Activated CD8-positive, alpha-beta T cell treated with anti-CD3 and anti-CD28 coated beads for 36 hours (primary cell): ENCODE data around the gene RESP18. TPM values are rescaled to one million over a fixed set of nuclear protein-coding genes. Genes with fewer than 3 reads are reported as not detected.

Experiments used
- ATAC-seq: fragments of 200-7000 bp; cut with Tn5 transposase; one replicate; pipeline ENCODE4 v1.10.0; 2021; ENCODE audit warnings: mild to moderate bottlenecking, moderate library complexity
- CTCF ChIA-PET: fragments of 350-600 bp; sonication (Branson Sonifier 250); formaldehyde crosslinking; loops from one replicate; lab custom pipeline; 2021; ENCODE audit warnings: antibody characterized with exemption; lab: Charles Lee
- POLR2A ChIA-PET: fragments of 350-600 bp; sonication (Branson Sonifier 250); formaldehyde crosslinking; loops from one replicate; lab custom pipeline; 2021; ENCODE audit warnings: antibody characterized with exemption; lab: Charles Lee
- DNase-seq: peaks from one replicate; pipeline ENCODE4 v3.0.0-alpha.2; 2020
- H3K27ac Mint-ChIP-seq: one replicate; pipeline ENCODE4 v1.8.0; 2021; ENCODE audit warnings: mild to moderate bottlenecking, mixed read lengths
- H3K27me3 Mint-ChIP-seq: one replicate; pipeline ENCODE4 v1.8.0; 2021; ENCODE audit warnings: mixed read lengths
- H3K36me3 Mint-ChIP-seq: one replicate; pipeline ENCODE4 v1.8.0; 2021; ENCODE audit warnings: low read depth, mixed read lengths
- H3K4me1 Mint-ChIP-seq: one replicate; pipeline ENCODE4 v1.8.0; 2021; ENCODE audit warnings: low read depth, mixed read lengths
- H3K4me3 Mint-ChIP-seq: one replicate; pipeline ENCODE4 v1.8.0; 2021; ENCODE audit warnings: mild to moderate bottlenecking, moderate library complexity, mixed read lengths
- H3K9me3 Mint-ChIP-seq: one replicate; pipeline ENCODE4 v1.8.0; 2021; ENCODE audit warnings: mixed read lengths
- intact Hi-C: fragments of 100-400 bp; cut with micrococcal nuclease; formaldehyde crosslinking; loops from one replicate; pipeline ENCODE4 v1.10.0; 2022
- total RNA-seq, 2 experiments: library from RNA; stranded (reverse); gene quantifications; one replicate each; pipeline ENCODE4 v1.2.3, GENCODE V29; 2021
- TF ChIP-seq, protein P1 (sequence below): fragments of 200-600 bp; IDR thresholded peaks from one replicate; pipeline ENCODE4 v1.8.0; 2022; ENCODE audit warnings: antibody characterized with exemption, mild to moderate bottlenecking

Gene RESP18
- total RNA-seq, 2 experiments from 2014 or later: not detected

- no peaks in the 10 kb centered on the region for H3K27me3 Mint-ChIP-seq
- H3K27ac Mint-ChIP-seq: no peak overlapping the region
- ATAC-seq (no peak), DNase-seq (no peak)
- H3K36me3 Mint-ChIP-seq: peaks cover 40% of the 10 kb centered on the region
- H3K9me3 Mint-ChIP-seq: no peaks in the 10 kb centered on the region
- POLR2A ChIA-PET: interaction anchor here (2.0 kb wide), 1 partner anchor 10 kb away, joined by 10 read pairs; no protein-coding TSS in a partner anchor
- TF ChIP-seq, protein P1, sequence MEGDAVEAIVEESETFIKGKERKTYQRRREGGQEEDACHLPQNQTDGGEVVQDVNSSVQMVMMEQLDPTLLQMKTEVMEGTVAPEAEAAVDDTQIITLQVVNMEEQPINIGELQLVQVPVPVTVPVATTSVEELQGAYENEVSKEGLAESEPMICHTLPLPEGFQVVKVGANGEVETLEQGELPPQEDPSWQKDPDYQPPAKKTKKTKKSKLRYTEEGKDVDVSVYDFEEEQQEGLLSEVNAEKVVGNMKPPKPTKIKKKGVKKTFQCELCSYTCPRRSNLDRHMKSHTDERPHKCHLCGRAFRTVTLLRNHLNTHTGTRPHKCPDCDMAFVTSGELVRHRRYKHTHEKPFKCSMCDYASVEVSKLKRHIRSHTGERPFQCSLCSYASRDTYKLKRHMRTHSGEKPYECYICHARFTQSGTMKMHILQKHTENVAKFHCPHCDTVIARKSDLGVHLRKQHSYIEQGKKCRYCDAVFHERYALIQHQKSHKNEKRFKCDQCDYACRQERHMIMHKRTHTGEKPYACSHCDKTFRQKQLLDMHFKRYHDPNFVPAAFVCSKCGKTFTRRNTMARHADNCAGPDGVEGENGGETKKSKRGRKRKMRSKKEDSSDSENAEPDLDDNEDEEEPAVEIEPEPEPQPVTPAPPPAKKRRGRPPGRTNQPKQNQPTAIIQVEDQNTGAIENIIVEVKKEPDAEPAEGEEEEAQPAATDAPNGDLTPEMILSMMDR: no peak
- H3K4me1 Mint-ChIP-seq: peaks cover 40% of the 10 kb centered on the region
- no peak overlapping the region for H3K4me3 Mint-ChIP-seq
- intact Hi-C loops: no loop called here
- CTCF ChIA-PET: interaction anchor here (15.5 kb wide), 1 partner anchor 12 kb away, joined by 336 read pairs; no protein-coding TSS in a partner anchor
Measured at GRCh38 chr2:219284501-219285372, 47.8 kb downstream of the RESP18 start.

GRCh38 chr2:219282943-219283581 is 49.5 kb downstream of the RESP18 start:
- TF ChIP-seq, protein P1: no peak
- ChIA-PET CTCF (interaction anchor here (0.8 to 15.5 kb wide), 3 partner anchors 14 to 258 kb away, joined by 3 to 336 read pairs (median 3); no protein-coding TSS in a partner anchor), POLR2A (interaction anchor here (0.6 to 1.6 kb wide), 3 partner anchors 10 to 82 kb away, joined by 3 read pairs; no protein-coding TSS in a partner anchor)
- intact Hi-C loops: no loop called here
- ATAC-seq: no peak
- no peak for DNase-seq
- no peak overlapping the region for H3K4me3 Mint-ChIP-seq
- peak overlapping the region; percentile 59 for H3K27ac Mint-ChIP-seq
- no peaks in the 10 kb centered on the region for H3K9me3 Mint-ChIP-seq
- peaks cover 49% of the 10 kb centered on the region for H3K4me1 Mint-ChIP-seq
- H3K36me3 Mint-ChIP-seq: peaks cover 40% of the 10 kb centered on the region
- H3K27me3 Mint-ChIP-seq: no peaks in the 10 kb centered on the region

DNA sequence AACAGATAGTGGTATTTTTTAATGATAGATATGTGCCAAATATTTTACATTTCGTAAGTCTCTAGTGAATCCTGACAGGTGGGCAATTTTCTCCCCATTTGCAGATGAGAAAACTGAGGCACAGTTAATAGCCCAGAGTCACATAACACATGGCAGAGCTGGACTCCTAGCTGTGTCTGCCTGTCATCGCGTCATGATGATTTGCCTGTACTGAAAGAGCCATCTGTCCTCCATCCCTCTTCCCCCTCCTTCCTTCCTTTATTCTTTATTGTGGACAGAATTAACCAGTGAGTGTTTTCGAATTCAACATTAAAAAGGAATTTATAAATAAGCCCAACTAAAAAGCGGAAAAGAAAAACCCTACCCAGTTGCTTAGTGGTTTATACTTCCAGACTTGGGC is 50.2 kb downstream of the RESP18 start:
- H3K9me3 Mint-ChIP-seq: no peaks in the 10 kb centered on the region
- CTCF ChIA-PET: interaction anchor here (0.8 to 15.5 kb wide), 4 partner anchors 14 to 259 kb away, joined by 3 to 336 read pairs (median 4); partner anchors contain the start of gene CNPPD1
- TF ChIP-seq, protein P1: no peak
- DNase-seq (no peak), ATAC-seq (no peak)
- peaks cover 53% of the 10 kb centered on the region for H3K4me1 Mint-ChIP-seq
- H3K4me3 Mint-ChIP-seq: no peak overlapping the region
- POLR2A ChIA-PET: interaction anchor here (0.6 to 1.6 kb wide), 3 partner anchors 11 to 82 kb away, joined by 3 read pairs; no protein-coding TSS in a partner anchor
- peak overlapping the region; percentile 38 for H3K27ac Mint-ChIP-seq
- peaks cover 40% of the 10 kb centered on the region for H3K36me3 Mint-ChIP-seq
- intact Hi-C loops: no loop called here
- H3K27me3 Mint-ChIP-seq: no peaks in the 10 kb centered on the region

DNA sequence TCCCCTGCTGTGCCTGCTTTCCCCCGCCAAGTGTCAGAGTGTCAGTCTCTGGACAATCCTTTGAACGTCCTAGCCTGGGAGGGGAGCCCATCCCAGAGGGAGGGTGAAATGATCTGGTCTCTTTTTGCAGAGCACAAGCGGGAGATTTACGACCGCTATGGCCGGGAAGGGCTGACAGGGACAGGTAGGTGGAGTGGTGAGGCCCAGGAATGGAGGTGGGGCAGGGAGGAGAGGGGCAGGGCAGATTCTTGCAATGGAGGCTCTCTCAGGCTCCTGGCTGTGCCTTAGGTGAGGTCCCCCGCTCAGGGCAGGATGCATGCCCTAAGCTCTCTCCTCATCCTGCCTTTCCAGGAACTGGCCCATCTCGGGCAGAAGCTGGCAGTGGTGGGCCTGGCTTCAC is 51.0 kb downstream of the RESP18 start:
- Mint-ChIP-seq H3K4me3 (peak overlapping the region; percentile 80), H3K4me1 (peaks cover 54% of the 10 kb centered on the region), H3K9me3 (no peaks in the 10 kb centered on the region), H3K27me3 (no peaks in the 10 kb centered on the region), H3K36me3 (peaks cover 40% of the 10 kb centered on the region), H3K27ac (peak overlapping the region; percentile 89)
- DNase-seq (no peak), ATAC-seq (no peak)
- intact Hi-C loops: no loop called here
- CTCF ChIA-PET: interaction anchor here (1.4 to 15.5 kb wide), 3 partner anchors 15 to 105 kb away, joined by 6 to 336 read pairs (median 132); partner anchors contain the start of genes CNPPD1, TUBA4A and TUBA4B
- POLR2A ChIA-PET: interaction anchor here (1.4 to 5.9 kb wide), 3 partner anchors 12 to 81 kb away, joined by 4 to 63 read pairs (median 41); partner anchors contain the start of genes TUBA4A and TUBA4B
- TF ChIP-seq, protein P1: no peak
